GM18520 (cell line): ENCODE data around the gene BOK.

Source experiments
- ATAC-seq: cut with Tn5 transposase; IDR thresholded peaks from one replicate; pipeline ENCODE4 v1.9.1; 2021; ENCODE audit not compliant: unreplicated experiment

The BOK gene

DNA sequence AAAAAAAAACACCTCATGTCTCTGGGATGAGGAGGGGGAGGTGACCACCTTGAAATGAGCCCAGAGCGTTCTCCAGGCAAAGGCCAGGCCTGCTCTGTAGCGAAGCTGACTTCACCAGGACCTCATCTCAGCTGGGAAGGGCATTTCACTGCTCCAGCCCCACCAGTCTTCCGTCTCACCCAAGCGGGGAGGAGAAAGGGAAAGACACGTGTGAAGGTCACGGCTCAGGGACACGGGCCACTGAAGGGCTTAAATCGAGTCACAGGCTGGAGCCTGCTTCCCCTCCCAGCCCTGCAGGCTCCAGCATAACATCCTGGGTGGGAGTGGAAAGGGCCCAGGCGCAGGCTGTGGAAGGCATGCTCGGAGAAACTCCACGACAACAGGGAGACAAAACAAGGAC, 60.3 kb downstream of the BOK start:
- ATAC-seq: no peak

DNA sequence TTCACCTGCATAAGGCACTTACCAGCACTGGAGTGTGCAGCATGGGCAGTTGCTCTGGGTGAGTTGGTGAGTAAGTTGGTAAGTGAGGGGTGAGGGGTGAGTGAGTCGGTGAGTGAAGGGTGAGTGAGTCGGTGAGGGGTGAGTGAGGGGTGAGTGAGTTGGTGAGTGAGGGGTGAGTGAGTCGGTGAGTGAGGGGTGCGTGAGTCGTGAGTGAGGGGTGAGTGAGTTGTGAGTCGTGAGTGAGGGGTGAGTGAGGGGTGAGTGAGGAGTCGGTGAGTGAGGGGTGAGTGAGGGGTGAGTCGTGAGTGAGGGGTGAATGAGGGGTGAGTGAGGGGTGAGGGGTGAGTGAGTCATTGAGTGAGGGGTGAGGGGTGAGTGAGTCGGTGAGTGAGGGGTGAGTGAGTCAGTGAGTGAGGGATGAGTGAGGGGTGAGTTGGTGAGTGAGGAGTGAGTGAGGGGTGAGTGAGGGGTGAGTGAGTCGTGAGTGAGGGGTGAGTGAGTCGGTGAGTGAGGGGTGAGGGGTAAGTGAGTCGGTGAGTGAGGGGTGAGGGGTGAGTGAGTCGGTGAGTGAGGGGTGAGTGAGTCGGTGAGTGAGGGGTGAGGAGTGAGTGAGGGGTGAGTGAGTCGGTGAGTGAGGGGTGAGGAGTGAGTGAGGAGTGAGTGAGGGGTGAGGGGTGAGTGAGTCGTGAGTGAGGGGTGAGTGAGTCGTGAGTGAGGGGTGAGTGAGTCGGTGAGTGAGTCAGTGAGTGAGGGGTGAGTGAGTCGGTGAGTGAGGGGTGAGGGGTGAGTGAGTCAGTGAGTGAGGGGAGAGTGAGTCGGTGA, 61.3 kb downstream of the BOK start:
- ATAC-seq: no peak

DNA sequence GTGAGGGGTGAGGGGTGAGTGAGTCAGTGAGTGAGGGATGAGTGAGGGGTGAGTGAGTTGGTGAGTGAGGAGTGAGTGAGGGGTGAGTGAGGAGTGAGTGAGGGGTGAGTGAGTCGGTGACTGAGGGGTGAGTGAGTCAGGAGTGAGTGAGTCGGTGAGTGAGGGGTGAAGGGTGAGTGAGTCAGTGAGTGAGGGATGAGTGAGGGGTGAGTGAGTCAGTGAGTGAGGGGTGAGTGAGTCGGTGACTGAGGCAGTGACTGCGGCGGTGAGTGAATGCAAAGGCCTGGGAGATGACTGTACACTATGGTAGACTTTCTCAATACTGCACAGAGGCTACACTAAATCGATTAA, 61.8 kb downstream of the BOK start:
- no peak for ATAC-seq
